ENCODE data around the gene APOA5. TPM values are rescaled to one million over a fixed set of nuclear protein-coding genes. Genes with fewer than 3 reads are reported as not detected.

Gene APOA5
- total and polyA plus RNA-seq, 2 of the 13 experiments (the other 11 are each of a cell fraction or from before 2014, with no cell fraction given), result 44.0 to 49.1 TPM

GRCh38 chr11:116796548-116796947 lies 4.9 kb upstream of the APOA5 start:
- in situ Hi-C loops (cut with HindIII; ENCODE audit: extremely low pct_ligation_motif_present, low pct_unique_long_range_greater_than_20kb), result loop anchor here (10.0 kb wide), 1 partner anchor 298 kb away; the partner anchor contains the start of gene SIK3
- WGBS (ENCODE audit: low lambda C conversion rate), result 47% methylated on average over 1 of the region's 1 CpG
- H4K20me1 ChIP-seq (ENCODE audit: insufficient read depth, low read length), result no peaks in the 10 kb centered on the region
- H3K4me1 ChIP-seq (ENCODE audit: insufficient read depth, low read length), result peaks cover 74% of the 10 kb centered on the region
- DNase-seq (ENCODE audit: low spot score), result peak; percentile 32
- ATAC-seq, result no peak
- H3K4me2 ChIP-seq (ENCODE audit: low read depth, low read length), result no peak overlapping the region
- H3K36me3 ChIP-seq (replicated peaks in 1 of 2; ENCODE audit: control insufficient read depth in 1 of 2, insufficient read depth in 2 of 2, low read length in 2 of 2), result no peaks in the 10 kb centered on the region
- peak; percentile 56 for FAIRE-seq
- H3K9me3 ChIP-seq (ENCODE audit: low read length), result no peaks in the 10 kb centered on the region
- no peaks in the 10 kb centered on the region; a peak in 1 of 5 replicates for H3K27me3 ChIP-seq (ENCODE audit: control insufficient read depth in 1 of 2, insufficient read depth in 2 of 2, low read length in 2 of 2)
- H2AFZ ChIP-seq (ENCODE audit: low read length), result no peak overlapping the region
- peaks cover 4% of the 10 kb centered on the region for H3K79me2 ChIP-seq (ENCODE audit: insufficient read depth, low read length)
- CTCF ChIA-PET (ENCODE audit: low intra/inter-chr PET ratio, low total read pairs), result no interaction called here
- POLR2A ChIA-PET, result interaction anchor here (12.0 to 17.3 kb wide), 2 partner anchors 10 to 33 kb away, joined by 291 to 1365 read pairs; partner anchors contain the start of genes APOA1, APOA4 and APOC3
- no TSS peak for BruUV-seq (replicated peaks)
- peak overlapping the region; percentile 35 for H3K27ac ChIP-seq (ENCODE audit: extremely low read length, insufficient read depth, low read length)
- intact Hi-C loops (cut with micrococcal nuclease; ENCODE audit: unreplicated experiment), result no loop called here
- H3K9ac ChIP-seq (ENCODE audit: insufficient read depth, low read depth, low read length), result no peak overlapping the region
- no peak overlapping the region for H3K4me3 ChIP-seq (replicated peaks in 1 of 3; ENCODE audit: insufficient read depth in 1 of 3, low read depth in 2 of 3, low read length in 3 of 3)
- peak; percentile 9; the same call in 1 of the 2 replicates for TF ChIP-seq HNF4A (CRISPR knock-in tag; IDR thresholded peaks at IDR 0.05)
- TF ChIP-seq, protein P1, sequence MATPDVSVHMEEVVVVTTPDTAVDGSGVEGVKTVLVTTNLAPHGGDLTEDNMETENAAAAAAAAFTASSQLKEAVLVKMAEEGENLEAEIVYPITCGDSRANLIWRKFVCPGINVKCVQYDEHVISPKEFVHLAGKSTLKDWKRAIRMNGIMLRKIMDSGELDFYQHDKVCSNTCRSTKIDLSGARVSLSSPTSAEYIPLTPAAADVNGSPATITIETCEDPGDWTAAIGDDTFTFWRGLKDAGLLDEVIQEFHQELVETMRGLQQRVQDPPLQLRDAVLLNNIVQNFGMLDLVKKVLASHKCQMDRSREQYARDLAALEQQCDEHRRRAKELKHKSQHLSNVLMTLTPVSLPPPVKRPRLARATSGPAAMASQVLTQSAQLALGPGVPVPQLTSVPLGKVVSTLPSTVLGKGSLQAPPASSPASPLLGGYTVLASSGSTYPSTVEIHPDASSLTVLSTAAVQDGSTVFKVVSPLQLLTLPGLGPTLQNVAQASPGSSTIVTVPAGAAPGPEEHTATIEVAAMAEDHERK (CRISPR knock-in tag; IDR thresholded peaks at IDR 0.05; ENCODE audit: low read depth), result no peak
- TF ChIP-seq TEF (CRISPR knock-in tag; IDR thresholded peaks at IDR 0.05), result no peak
- peak; percentile 60; the same call in 1 of the 2 replicates for TF ChIP-seq NFE2 (CRISPR knock-in tag; IDR thresholded peaks at IDR 0.05)
- TF ChIP-seq, protein P2, sequence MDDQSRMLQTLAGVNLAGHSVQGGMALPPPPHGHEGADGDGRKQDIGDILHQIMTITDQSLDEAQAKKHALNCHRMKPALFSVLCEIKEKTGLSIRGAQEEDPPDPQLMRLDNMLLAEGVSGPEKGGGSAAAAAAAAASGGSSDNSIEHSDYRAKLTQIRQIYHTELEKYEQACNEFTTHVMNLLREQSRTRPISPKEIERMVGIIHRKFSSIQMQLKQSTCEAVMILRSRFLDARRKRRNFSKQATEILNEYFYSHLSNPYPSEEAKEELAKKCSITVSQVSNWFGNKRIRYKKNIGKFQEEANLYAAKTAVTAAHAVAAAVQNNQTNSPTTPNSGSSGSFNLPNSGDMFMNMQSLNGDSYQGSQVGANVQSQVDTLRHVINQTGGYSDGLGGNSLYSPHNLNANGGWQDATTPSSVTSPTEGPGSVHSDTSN (CRISPR knock-in tag; IDR thresholded peaks at IDR 0.05; ENCODE audit: borderline replicate concordance), result no peak
- TF ChIP-seq ZNF652 (CRISPR knock-in tag; IDR thresholded peaks at IDR 0.05; ENCODE audit: borderline replicate concordance, low read depth), result peak; percentile 86
- TF ChIP-seq ZNF513 (CRISPR knock-in tag; conservative IDR thresholded peaks at IDR 0.05), result no peak
- no peak for TF ChIP-seq ZBTB44 (CRISPR knock-in tag; IDR thresholded peaks at IDR 0.05)
- TF ChIP-seq MAFF (IDR thresholded peaks at IDR 0.05; ENCODE audit: low read depth, low read length), result peak; percentile 80
- TF ChIP-seq NCOA2 (CRISPR knock-in tag; IDR thresholded peaks at IDR 0.05), result 0 out of 2 replicates have a peak, but pooled peaks have one; percentile 13
- peak; percentile 87 to 90 for TF ChIP-seq MAFK (conservative IDR thresholded peaks at IDR 0.05 in 1 of 2, IDR thresholded peaks at IDR 0.05 in 1 of 2; ENCODE audit: low read length in 2 of 2)
- TF ChIP-seq SIN3B (IDR thresholded peaks at IDR 0.05; ENCODE audit: low read length), result no peak
- no peak for TF ChIP-seq MLX (CRISPR knock-in tag; IDR thresholded peaks at IDR 0.05)
- no peak for TF ChIP-seq JARID2 (CRISPR knock-in tag; IDR thresholded peaks at IDR 0.05; ENCODE audit: insufficient replicate concordance)
- TF ChIP-seq NR2C2 (CRISPR knock-in tag; IDR thresholded peaks at IDR 0.05; ENCODE audit: borderline replicate concordance), result no peak
- peak; percentile 97 for TF ChIP-seq NFE2L2 (IDR thresholded peaks at IDR 0.05; ENCODE audit: low read length)
- TF ChIP-seq MAFG (CRISPR knock-in tag; IDR thresholded peaks at IDR 0.05), result peak; percentile 61; the same call in 1 of the 2 replicates

Measured in HepG2 (cell line).